NCI-H2196 treated with DMSO at 0.1 percent for 48 hours (cell line): ENCODE data around the gene OR52N5.

ENCODE experiments used
- DNase-seq: peaks from one replicate; lab custom pipeline; 2025; ENCODE audit not compliant: unreplicated experiment; lab: John Stamatoyannopoulos, UW

OR52N5 gene

GRCh38 chr11:5783255-5783654 is at the start of gene OR52N5:
TSS of gene OR52N5 (minus strand) at chr11:5783355. CDS start at chr11:5778634, 4,721 bp downstream.
- DNase-seq, result no peak

- no peak for DNase-seq
Measured at GRCh38 chr11:5831196-5831829, 48.2 kb upstream of the OR52N5 start.

- no peak for DNase-seq
Measured at GRCh38 chr11:5818245-5818886, 35.2 kb upstream of the OR52N5 start.

GRCh38 chr11:5815534-5815933 is 32.4 kb upstream of the OR52N5 start:
- DNase-seq, result no peak

GRCh38 chr11:5809905-5810795 is 27.0 kb upstream of the OR52N5 start:
- no peak for DNase-seq

- no peak for DNase-seq
Measured at GRCh38 chr11:5809122-5809519, 26.0 kb upstream of the OR52N5 start.

GRCh38 chr11:5808500-5809121 is 25.5 kb upstream of the OR52N5 start, which contains the start of gene OR52N2:
TSS of gene OR52N2 (plus strand) at chr11:5808924. CDS start at chr11:5820336, 11,412 bp downstream.
- DNase-seq, result no peak

GRCh38 chr11:5807580-5807979 is 24.4 kb upstream of the OR52N5 start:
- no peak for DNase-seq

- no peak for DNase-seq
Measured at GRCh38 chr11:5803982-5804381, 20.8 kb upstream of the OR52N5 start.

- no peak for DNase-seq
Measured at GRCh38 chr11:5796541-5796940, 13.4 kb upstream of the OR52N5 start.

- DNase-seq, result no peak
Measured at GRCh38 chr11:5791165-5791564, 8.0 kb upstream of the OR52N5 start, which contains the start of gene OR52N1. TSS of gene OR52N1 (minus strand) at chr11:5791265. CDS start at chr11:5788816, 2,449 bp downstream.

- no peak for DNase-seq
Measured at GRCh38 chr11:5767056-5767455, 16.1 kb downstream of the OR52N5 start.

GRCh38 chr11:5753943-5754342 is 29.2 kb downstream of the OR52N5 start, which contains the start of gene OR52N4:
TSS of gene OR52N4 (plus strand) at chr11:5754243. CDS start at chr11:5754741, 498 bp downstream.
- no peak for DNase-seq

GRCh38 chr11:5749836-5750235 is 33.3 kb downstream of the OR52N5 start:
- DNase-seq, result no peak

- no peak for DNase-seq
Measured at GRCh38 chr11:5746614-5747013, 36.5 kb downstream of the OR52N5 start.

- no peak for DNase-seq
Measured at GRCh38 chr11:5738431-5738830, 44.7 kb downstream of the OR52N5 start.

- no peak for DNase-seq
Measured at GRCh38 chr11:5737670-5738392, 45.3 kb downstream of the OR52N5 start.

GRCh38 chr11:5737091-5737490 is 46.1 kb downstream of the OR52N5 start:
- no peak for DNase-seq

GRCh38 chr11:5736396-5736795 is 46.8 kb downstream of the OR52N5 start, which contains the start of gene OR56B1:
TSS of gene OR56B1 (plus strand) at chr11:5736448. CDS start at chr11:5736517, 69 bp downstream.
- DNase-seq, result no peak

GRCh38 chr11:5727691-5728090 is 55.5 kb downstream of the OR52N5 start:
- DNase-seq, result no peak
